Adrenal gland (tissue), 12 donors: ENCODE measurements around the gene NTRK1. TPM values are rescaled to one million over a fixed set of nuclear protein-coding genes. Genes with fewer than 3 reads are reported as not detected.

Source experiments
- DNase-seq, 7 donors: peaks; one replicate each; pipeline ENCODE4 v3.0.0-alpha.2; 2019 to 2020
- H3K27ac ChIP-seq, 5 donors: fragments of 200-600 bp; sonication (generic) in 4 of 5; 1 replicate in 3 of 5; 2 replicates in 2 of 5; pipeline versions ENCODE4 v1.5.1 to v1.8.0; 2016 to 2020; ENCODE audit warnings: mild to moderate bottlenecking in 1 of 5
- H3K27me3 ChIP-seq: fragments of 200-600 bp; 2 replicates; pipeline ENCODE4 v1.8.0; 2021
- H3K36me3 ChIP-seq, 2 donors: fragments of 200-600 bp; replicated peaks in 1 of 2; 1 replicate in 1 of 2; 2 replicates in 1 of 2; pipeline versions ENCODE4 v1.5.1 to v1.8.0; 2018 to 2022
- H3K4me1 ChIP-seq, 2 donors: fragments of 200-600 bp; replicated peaks in 1 of 2; 1 replicate in 1 of 2; 2 replicates in 1 of 2; pipeline versions ENCODE4 v1.5.1 to v1.8.0; 2018 to 2021
- H3K4me3 ChIP-seq, 4 donors: fragments of 200-600 bp; sonication (generic) in 3 of 4; one replicate each; pipeline ENCODE4 v1.5.1; 2016 to 2018
- H3K9me3 ChIP-seq, 3 donors: fragments of 200-600 bp; sonication (generic) in 1 of 3; replicated peaks in 1 of 3; 1 replicate in 2 of 3; 2 replicates in 1 of 3; pipeline versions ENCODE4 v1.5.1 to v1.8.0; 2016 to 2021
- POLR2A ChIP-seq, 2 donors: fragments of 450-650 bp; IDR thresholded peaks; one replicate each; pipeline ENCODE4 v1.6.1; 2017; ENCODE audit warnings: antibody characterized with exemption in 2 of 2, mild to moderate bottlenecking in 2 of 2, moderate library complexity in 1 of 2
- WGBS, 4 donors: extraction: QIAGEN DNeasy Blood & Tissue Kit in 2 of 4; methylation state at CpG; one replicate each; pipeline versions ENCODE4 v1.1.5 to v1.1.7; 2013 to 2017; 5-methylcytosine and 5-hydroxymethylcytosine counted together
- intact Hi-C, 2 donors: fragments of 100-400 bp; cut with DNase I; formaldehyde crosslinking; loops; one replicate each; pipeline versions ENCODE4 v1.14.1 to v1.15.0; 2022 to 2023
- polyA plus RNA-seq, 3 donors: library from polyadenylated mRNA; stranded (reverse); fragments of 200-250 nt in 2 of 3; fragments of 350-450 nt in 1 of 3; fragmentation: Illumina TruSeq in 1 of 3; extraction: RNeasy Lipid Tissue Mini Kit (QIAGEN cat#74804) in 1 of 3; gene quantifications; one replicate each; pipeline ENCODE4 v1.2.3, GENCODE V29; 2013 to 2014
- total RNA-seq, 9 donors: library from RNA; depleted of rRNA in 4 of 9; stranded (reverse); fragments of >200 nt in 4 of 9; fragments of 120-200 nt in 1 of 9; fragmentation: NEBNext Ultra II Directional in 1 of 9; extraction: Animal tissue kit (Norgen Biotek cat#: 25700) in 1 of 9; gene quantifications; one replicate each; pipeline versions ENCODE4 v1.1.0 to v1.2.4, GENCODE V29; 2013 to 2023
- TF ChIP-seq, protein P1 (sequence below), 6 experiments: fragments of 450-650 bp in 4 of 6; fragments of 200-600 bp in 2 of 6; sonication (generic) in 1 of 6; IDR thresholded peaks; 1 replicate in 5 of 6; 2 replicates in 1 of 6; pipeline versions ENCODE4 v1.5.1 to v1.8.0; 2016 to 2021; ENCODE audit warnings: antibody characterized with exemption in 6 of 6, mild to moderate bottlenecking in 2 of 6, moderate library complexity in 1 of 6
- donor health status: healthy with polysubstance abuse.
- donor health status: Bipolar disorder and iron deficiency.
- donor health status: DM: yes; HTN: yes; CAD: no.
- donor health status: DM: no; HTN: no; CAD: no.
- donor health status: DM: no; HTN: no; CAD: no.
- donor health status: DM: yes; HTN: yes; CAD: no.

NTRK1 gene
- total and polyA plus RNA-seq, 12 donors, result 0.26 to 22.6 (median 5.7) TPM; not detected in 1

DNA sequence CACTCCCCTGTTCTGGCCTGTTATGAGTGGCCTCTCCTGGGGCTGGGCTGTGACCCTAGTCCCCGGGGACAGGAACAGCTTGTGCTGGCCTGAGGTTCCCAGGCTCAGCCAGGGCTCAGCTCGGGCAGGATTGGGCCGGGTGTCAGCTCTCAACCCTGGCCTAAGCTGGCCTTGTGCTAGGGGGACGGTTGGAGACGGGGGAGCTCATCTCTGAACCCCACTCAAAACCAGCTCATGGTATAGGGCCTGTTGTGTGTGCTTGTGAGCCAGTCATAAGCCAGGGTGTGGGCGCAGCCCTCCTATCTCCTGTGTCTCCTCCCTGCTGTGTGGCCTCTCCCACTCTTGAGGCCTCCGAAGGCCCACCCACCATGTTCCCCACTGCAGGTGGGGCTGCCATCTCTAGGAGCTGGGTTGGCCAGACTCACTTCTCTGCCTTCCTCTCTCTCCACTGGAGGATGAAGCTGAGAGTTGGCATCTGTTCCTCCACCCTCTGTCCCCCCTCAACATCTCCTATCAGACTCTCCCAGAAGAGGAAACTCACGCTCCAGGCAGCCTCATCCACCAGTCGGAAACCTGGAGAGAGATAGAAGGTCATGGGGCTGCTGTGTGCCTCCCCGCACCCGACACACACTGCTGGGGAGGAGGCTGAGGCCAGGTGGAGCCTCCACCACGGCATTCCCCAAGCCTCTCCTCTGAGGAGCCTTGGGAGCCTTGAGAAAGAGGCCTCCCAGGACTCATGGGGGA lies 34.2 kb downstream of the NTRK1 start:
- DNase-seq, result peak in 3 of 7 donors; percentile 39 to 75 (median 44)
- Histone ChIP-seq H3K4me3 (peak overlapping the region in 1 of 4 donors; percentile 52), H3K36me3 (no peaks in the 10 kb centered on the region), H3K4me1 (peaks cover 0 to 32% of the 10 kb centered on the region in 2 donors), H3K27me3 (peaks cover 8% of the 10 kb centered on the region), H3K9me3 (no peaks in the 10 kb centered on the region), H3K27ac (peak overlapping the region in 4 of 5 donors; percentile 43 to 89 (median 79))
- 46 to 63% (median 57%) methylated on average over 6 to 12 of the region's 12 CpGs for WGBS, 4 donors
- TF ChIP-seq, protein P1, sequence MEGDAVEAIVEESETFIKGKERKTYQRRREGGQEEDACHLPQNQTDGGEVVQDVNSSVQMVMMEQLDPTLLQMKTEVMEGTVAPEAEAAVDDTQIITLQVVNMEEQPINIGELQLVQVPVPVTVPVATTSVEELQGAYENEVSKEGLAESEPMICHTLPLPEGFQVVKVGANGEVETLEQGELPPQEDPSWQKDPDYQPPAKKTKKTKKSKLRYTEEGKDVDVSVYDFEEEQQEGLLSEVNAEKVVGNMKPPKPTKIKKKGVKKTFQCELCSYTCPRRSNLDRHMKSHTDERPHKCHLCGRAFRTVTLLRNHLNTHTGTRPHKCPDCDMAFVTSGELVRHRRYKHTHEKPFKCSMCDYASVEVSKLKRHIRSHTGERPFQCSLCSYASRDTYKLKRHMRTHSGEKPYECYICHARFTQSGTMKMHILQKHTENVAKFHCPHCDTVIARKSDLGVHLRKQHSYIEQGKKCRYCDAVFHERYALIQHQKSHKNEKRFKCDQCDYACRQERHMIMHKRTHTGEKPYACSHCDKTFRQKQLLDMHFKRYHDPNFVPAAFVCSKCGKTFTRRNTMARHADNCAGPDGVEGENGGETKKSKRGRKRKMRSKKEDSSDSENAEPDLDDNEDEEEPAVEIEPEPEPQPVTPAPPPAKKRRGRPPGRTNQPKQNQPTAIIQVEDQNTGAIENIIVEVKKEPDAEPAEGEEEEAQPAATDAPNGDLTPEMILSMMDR (IDR thresholded peaks at IDR 0.05), result no peak
- no peak for TF ChIP-seq POLR2A (IDR thresholded peaks at IDR 0.05)
- intact Hi-C loops, result loop anchor here in 1 of 2 donors (2.0 kb wide), 1 partner anchor 28 kb away; no protein-coding TSS in a partner anchor

DNA sequence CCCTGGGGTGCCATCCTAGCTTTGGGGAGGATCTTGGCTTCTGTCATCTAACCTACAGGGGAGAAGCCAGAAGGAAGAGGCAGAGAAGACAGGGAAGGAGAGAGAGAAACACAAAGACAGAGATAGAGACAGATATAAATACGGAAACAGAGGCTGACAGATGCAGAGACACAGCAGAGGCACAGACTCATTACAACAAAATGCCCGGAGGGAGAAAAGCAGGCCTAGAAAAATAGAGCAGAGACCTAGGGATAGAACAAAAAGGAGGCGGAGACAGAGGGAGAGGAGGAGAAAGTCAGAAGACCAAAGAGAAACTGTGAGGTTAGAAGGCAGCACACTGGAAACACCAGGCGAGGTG lies 34.8 kb downstream of the NTRK1 start:
- intact Hi-C loops, result loop anchor here in 1 of 2 donors (2.0 kb wide), 1 partner anchor 27 kb away; no protein-coding TSS in a partner anchor
- no peak for TF ChIP-seq POLR2A (IDR thresholded peaks at IDR 0.05)
- peaks cover 8% of the 10 kb centered on the region for H3K27me3 ChIP-seq
- H3K27ac ChIP-seq, result peak overlapping the region in 4 of 5 donors; percentile 43 to 90 (median 79)
- no peaks in the 10 kb centered on the region for H3K9me3 ChIP-seq
- no peak for DNase-seq
- peaks cover 0 to 30% of the 10 kb centered on the region in 2 donors for H3K4me1 ChIP-seq
- 58 to 71% (median 62%) methylated on average over 4 of the region's 4 CpGs for WGBS, 4 donors
- H3K36me3 ChIP-seq, result no peaks in the 10 kb centered on the region
- H3K4me3 ChIP-seq, result peak overlapping the region in 1 of 4 donors; percentile 52

DNA sequence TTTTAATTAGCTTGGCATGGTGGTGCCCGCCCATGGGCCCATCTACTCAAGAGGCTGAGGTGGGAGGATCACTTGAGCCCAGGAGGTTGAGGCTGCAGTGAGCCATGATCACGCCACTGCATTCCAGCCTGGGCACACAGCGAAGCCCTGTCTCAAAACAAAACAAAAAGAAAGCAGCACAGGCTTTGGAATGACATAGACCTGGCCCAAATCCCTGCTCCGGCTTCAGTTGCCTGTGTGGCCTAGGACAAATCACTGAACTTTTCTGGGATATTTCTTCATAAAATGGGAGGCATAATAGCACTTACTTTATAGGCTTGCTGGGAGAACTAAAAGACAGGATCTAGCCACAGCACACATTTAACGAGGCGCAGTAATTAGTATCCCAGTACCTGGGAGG lies 35.3 kb downstream of the NTRK1 start:
- WGBS, 4 donors, result 79 to 93% (median 84%) methylated on average over 6 of the region's 6 CpGs
- no peak for TF ChIP-seq POLR2A (IDR thresholded peaks at IDR 0.05)
- TF ChIP-seq, protein P1 (IDR thresholded peaks at IDR 0.05), result no peak
- DNase-seq, result no peak
- Histone ChIP-seq H3K4me1 (peaks cover 0 to 30% of the 10 kb centered on the region in 2 donors), H3K27me3 (peaks cover 8% of the 10 kb centered on the region), H3K4me3 (no peak overlapping the region), H3K9me3 (no peaks in the 10 kb centered on the region), H3K36me3 (no peaks in the 10 kb centered on the region), H3K27ac (peak overlapping the region in 3 of 5 donors; percentile 74 to 90 (median 84))
- intact Hi-C loops, result loop anchor here in 1 of 2 donors (2.0 kb wide), 1 partner anchor 27 kb away; no protein-coding TSS in a partner anchor

DNA sequence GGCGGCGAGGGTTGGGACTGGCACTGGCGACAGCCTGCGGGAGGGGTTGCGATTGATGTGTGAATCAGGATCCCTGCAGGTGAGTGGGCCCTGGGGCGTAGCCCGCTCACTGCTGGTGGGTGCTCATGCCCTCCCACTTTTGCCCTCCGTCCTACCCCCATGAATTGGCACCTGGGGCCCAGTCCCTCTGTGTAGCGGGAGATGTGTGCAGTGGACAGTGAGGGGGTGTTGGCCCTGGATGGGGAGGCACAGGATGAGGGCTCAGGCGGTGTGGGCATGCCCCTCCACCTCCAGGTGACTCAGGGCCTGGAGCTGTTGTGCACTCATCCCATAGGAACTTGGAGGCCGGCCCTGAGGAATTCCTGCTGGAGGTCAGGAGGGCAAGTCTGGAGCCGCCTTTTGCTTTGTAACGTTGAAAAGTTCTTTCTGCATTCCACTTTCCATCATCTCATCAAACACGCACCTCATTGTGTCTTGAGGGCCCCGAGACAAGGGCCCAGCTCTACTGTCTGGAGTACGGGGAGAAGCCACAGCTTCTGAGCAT lies 35.9 kb downstream of the NTRK1 start:
- H3K4me1 ChIP-seq, result peaks cover 0 to 30% of the 10 kb centered on the region in 2 donors
- TF ChIP-seq, protein P1 (IDR thresholded peaks at IDR 0.05), result no peak
- TF ChIP-seq POLR2A (IDR thresholded peaks at IDR 0.05), result no peak
- no peak overlapping the region for H3K4me3 ChIP-seq
- H3K27me3 ChIP-seq, result peaks cover 8% of the 10 kb centered on the region
- intact Hi-C loops, result no loop called here
- DNase-seq, result peak in 3 of 7 donors; percentile 28 to 61 (median 43)
- H3K36me3 ChIP-seq, result no peaks in the 10 kb centered on the region
- WGBS, 4 donors, result 67 to 77% (median 74%) methylated on average over 11 to 16 of the region's 16 CpGs
- peak overlapping the region in 3 of 5 donors; percentile 74 to 90 (median 84) for H3K27ac ChIP-seq
- H3K9me3 ChIP-seq, result no peaks in the 10 kb centered on the region
